HS-5 (cell line): ENCODE measurements around the gene TAGLN.
A peak's percentile ranks its signal among the peaks of the same experiment; 100 is the strongest.

Experiments used
- DNase-seq: peaks from one replicate; pipeline ENCODE4 v3.0.0-alpha.2; 2012; ENCODE audit warnings: low read depth

TAGLN gene

GRCh38 chr11:117199053-117199915, at the start of gene TAGLN:
Gene TAGLN (plus strand): TSS chr11:117199370. CDS start chr11:117203014, 3,644 bp downstream.
- no peak for DNase-seq

GRCh38 chr11:117152066-117152465, 47.1 kb upstream of the TAGLN start:
- no peak for DNase-seq

DNA sequence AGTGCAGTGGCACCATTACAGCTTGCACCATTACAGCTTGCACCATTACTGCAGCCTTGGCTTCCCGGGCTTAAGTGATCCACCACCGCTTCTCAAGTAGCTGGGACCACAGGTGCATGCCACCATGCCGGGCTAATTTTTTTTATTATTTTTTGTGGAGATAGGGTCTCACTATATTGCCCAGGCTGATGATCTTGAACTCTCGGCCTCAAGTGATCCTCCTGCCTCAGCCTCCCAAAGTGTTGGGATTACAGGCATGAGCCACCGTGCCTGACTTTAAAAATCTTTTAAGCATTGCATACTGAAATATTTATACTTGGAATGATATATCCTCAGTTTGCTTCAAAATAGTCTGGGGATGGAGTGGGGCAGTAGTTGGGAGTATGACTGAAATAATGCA, 44.7 kb upstream of the TAGLN start:
- DNase-seq, result no peak

DNA sequence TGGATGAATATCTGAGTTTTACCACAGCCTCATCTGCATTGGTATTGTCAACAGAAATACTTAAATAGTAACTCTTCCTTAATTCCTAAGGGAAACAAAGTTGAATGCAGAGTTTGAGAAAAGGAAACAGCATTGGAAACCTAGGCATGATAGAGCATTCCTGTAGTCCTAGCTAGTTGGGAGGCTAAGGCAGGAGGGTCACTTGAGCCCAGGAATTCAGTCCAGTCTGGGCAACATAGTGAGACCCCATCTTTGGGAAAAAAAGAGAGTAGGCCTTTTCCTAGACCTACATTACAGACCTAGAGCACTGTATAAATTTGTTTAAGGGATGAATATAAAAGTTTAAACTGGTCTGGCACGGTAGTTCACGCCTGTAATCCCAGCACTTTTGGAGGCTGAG, 41.7 kb upstream of the TAGLN start:
- DNase-seq, result no peak

DNA sequence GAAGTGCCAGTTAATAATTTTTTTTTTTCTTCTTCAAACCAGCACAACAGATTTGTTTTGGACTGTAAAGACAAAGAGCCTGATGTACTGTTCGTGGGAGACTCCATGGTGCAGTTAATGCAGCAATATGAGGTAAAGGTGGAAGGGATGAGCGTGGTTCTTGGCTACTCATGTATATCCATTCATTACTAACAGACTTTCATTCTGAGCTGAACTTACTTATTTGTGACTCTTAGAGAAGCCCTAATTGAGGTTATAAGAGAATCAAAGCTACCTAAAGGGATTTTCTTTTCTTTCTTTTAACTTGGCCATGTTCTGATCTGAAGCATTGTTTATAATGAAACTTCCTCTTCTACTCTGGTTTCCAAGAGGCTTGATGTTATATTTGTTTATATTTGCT, 39.3 kb upstream of the TAGLN start:
- no peak for DNase-seq

- DNase-seq, result no peak
Observed at GRCh38 chr11:117160826-117161225, 38.3 kb upstream of the TAGLN start.

GRCh38 chr11:117166491-117166890, 32.7 kb upstream of the TAGLN start:
- DNase-seq, result no peak

- no peak for DNase-seq
Observed at GRCh38 chr11:117169736-117170135, 29.4 kb upstream of the TAGLN start.

- DNase-seq, result no peak
Observed at GRCh38 chr11:117170210-117170609, 29.0 kb upstream of the TAGLN start.

DNA sequence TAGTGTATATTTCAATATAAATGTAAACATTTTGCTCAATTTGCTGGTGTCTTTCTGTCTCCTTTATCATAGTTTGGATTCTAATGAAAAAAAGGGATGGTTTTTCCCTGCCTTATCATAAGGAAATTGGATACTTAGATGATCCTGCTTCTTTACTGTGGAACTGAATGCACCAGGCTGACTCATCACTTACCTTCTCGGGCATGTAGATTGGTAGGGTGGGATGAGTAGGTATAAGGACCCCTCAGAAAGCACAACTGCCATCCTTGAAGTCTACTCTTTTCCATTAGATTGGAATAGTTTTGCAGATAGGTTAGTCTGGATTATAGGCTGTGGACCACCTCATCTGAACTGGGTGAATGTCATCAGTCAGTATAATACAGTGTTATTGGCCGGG, 28.2 kb upstream of the TAGLN start:
- no peak for DNase-seq

DNA sequence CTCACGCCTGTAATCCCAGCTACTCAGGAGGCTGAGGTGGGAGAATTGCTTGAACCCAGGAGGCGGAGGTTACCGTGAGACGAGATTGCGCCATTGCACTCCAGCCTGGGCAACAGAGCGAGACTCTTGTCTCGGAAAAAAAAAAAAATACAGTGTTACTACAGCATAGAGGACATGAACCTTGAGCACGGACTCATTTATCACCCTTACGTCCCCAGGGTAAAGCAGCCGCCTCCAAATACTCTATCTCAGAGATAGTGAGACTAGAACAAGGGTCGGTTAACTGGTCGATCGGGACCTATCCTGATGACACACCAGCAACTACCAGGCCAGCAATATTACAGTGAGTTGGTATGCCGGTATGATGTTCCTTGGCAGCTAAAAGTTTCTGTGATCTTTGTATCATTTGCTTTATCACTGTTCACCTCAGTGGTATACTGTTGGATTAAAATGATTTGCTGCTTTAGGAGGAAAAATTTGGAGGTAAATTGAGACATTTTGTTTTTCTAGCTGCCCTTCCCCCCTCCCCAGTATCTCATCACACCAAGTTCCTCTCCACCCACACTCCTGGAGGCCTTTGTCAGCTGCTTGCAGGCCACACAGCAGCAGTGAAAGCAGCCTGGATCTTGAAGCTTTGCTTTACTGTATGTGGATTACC, 27.6 kb upstream of the TAGLN start:
- no peak for DNase-seq

DNA sequence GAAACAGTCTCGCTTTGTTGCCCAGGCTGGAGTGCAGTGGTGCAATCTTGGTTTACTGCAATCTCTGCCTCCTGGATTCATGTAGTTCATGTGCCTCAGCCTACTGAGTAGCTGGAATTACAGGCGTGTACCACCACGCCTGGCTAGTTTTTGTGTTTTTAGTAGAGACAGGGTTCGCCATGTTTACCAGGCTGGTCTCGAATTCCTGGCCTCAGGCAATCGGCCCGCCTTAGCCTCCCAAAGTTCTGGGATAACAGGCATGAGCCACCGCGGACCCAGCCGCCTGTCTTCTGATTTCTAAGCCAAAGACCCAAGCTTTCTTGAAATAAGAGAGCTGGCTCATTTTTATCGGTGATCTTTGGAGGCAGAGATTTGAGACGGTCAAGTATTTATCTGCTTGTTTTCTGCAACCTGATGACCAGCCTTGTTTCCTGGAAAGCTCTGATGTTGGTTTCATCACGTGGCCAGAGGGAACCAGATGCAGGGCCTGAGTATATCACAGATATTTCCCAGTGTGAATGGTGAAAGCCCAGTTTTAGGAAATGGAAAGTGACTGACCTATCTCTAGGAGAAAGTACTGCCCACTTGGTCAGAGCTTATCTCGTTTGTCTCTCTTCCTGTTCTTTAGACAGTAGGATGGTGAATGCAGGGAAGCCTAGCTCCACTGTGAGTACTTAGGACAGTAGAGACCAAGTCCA, 26.3 kb upstream of the TAGLN start:
- no peak for DNase-seq

GRCh38 chr11:117175104-117175503, 24.1 kb upstream of the TAGLN start:
- no peak for DNase-seq

DNA sequence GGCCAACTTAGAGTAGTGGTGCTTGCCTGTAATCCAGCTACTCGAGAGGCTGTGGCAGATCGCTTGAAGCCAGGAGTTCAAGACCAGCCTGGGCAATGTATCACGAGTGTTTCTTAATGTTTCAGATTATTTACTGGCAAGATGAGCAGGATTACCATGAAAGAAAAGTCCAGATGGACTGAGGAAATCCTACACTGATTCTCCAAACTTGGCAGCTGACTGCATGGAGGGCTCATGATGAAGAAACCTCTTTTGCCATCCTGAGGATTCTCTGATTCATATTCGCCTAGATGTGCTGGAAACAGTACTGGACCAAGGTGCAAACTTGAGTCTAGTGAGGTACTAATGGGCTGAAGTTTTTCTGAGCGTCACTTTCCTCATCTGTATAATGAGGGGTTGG, 23.4 kb upstream of the TAGLN start:
- no peak for DNase-seq

DNA sequence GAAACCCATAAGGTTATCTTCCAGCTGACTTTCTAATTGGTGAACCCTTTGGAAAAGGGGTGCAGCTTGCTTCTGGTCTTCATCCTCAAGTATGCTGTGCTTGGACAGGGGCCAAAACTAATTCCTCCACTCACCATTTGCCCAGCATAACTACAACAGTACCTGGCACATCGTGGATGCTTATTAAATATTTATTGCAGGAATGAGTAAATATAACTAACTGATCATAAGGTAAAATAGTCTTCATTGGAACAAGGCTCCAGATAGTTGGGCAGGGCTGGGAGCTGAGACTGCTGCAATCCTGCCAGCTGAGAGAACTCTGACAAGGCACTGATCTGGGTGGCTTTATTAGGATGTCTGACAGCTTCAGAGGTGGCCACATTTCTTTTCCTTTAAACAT, 23.0 kb upstream of the TAGLN start:
- DNase-seq, result no peak

GRCh38 chr11:117177534-117178209, 21.5 kb upstream of the TAGLN start:
- DNase-seq, result no peak

DNA sequence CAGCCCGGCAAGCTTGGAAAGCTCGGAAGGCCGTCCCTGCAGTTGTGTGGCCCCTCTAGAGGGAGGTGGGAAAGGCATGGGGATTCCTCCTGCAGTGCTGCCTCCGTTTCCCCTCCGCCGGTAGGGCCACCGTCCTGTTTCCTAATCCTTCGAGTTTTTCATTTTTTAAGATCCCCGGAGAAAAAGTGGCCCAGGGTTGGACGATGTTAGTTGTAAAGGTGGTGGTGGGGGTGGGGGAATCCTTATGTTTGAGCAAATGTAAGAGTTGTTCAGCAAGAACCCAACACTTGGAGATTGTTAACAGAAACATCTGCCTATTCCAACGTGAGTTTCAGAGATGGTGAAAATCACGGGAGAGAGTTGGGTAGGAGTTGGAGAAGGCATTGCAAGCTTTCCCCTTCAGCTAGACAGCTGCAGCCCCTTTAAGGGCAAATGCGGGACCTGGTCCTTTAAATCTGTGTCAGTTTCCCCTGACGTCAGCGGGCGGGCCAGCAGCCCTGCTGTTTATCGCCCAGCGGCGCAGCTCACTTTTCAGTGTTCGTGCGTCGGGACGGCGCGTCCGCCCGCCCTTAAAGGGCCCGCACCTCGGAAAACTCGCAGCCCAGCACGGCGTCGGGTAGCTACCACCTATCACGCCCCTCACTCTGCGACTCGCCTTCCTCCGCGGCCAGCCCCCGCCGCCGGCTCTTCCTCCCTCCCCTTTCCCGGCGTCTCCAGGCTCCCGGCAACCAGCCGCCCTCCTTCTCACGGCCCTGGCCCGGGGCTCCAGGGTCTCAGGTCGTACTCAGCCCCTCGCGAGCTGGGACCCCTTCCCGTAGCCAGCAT, 20.7 kb upstream of the TAGLN start, which contains the start of gene SIDT2:
Gene SIDT2, plus strand, starts transcription at position 534 of the 825 bp plus-strand sequence. CDS start 521 bp downstream, outside the sequence.
- peak; percentile 63 for DNase-seq

DNA sequence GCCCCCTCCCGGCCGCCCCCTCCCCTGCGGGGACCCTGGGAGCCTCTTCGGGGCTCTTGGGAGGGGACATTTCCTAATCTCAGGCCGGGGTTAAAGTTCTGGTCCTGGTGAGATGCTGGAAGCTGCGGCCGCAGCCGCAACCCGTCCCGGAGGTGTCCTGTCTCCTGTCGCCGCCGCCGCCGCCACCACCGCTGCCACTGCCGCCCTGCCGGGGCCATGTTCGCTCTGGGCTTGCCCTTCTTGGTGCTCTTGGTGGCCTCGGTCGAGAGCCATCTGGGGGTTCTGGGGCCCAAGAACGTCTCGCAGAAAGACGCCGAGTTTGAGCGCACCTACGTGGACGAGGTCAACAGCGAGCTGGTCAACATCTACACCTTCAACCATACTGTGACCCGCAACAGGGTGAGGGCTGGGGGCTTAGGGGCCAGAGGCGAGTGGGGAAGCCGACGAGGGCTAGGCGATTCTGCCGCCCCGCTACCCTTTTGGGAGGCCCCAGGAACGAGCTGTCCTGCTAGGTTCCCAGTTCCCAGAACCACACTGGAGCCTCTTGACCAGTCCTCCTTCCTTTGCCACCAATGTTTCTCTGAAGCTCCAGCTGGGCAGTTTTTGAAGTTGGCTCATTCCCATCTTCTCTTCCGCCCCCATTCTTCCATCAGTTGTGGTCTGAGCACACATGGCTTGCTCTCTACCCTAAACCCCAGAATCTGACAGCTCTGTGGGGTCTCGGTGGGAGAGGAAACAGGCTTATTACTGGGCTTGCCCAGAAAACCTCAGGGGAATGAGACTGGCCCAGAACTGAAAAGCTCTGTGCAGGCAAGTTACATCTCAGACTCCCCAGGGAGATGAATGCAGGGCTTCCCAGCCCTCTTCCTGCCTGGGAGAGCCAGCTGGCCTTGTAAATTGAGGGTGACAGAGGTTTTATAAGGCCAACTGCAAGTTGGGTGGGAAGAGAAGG, 19.8 kb upstream of the TAGLN start:
- DNase-seq, result no peak

- DNase-seq, result no peak
Observed at GRCh38 chr11:117180020-117180419, 19.1 kb upstream of the TAGLN start.
